Endothelial cell of umbilical vein (primary cell): ENCODE results near the gene POLG. TPM values are rescaled to one million over a fixed set of nuclear protein-coding genes. Genes with fewer than 3 reads are reported as not detected.
"Not testable (repeated sequence)": the region's sequence is repeated elsewhere in the genome, so short reads cannot be mapped to it uniquely, and the experiment has no call there.

Source experiments
- BruUV-seq: library from RNA; stranded (reverse); fragments of 400-500 nt; replicated peaks from 2 replicates; lab custom pipeline; 2021; lab: Mats Ljungman, UMichigan
- CTCF ChIA-PET: fragments of 300-600, 350-600 bp; sonication (Branson Sonifier 250); formaldehyde crosslinking; loops from one replicate; lab custom pipeline; 2021; ENCODE audit warnings: antibody characterized with exemption, inconsistent platforms; lab: Charles Lee
- POLR2A ChIA-PET: fragments of 300-600, 350-600 bp; sonication (Branson Sonifier 250); formaldehyde crosslinking; loops from one replicate; lab custom pipeline; 2021; ENCODE audit warnings: antibody characterized with exemption, inconsistent platforms; lab: Charles Lee
- DNase-seq: peaks from one replicate; pipeline ENCODE4 v3.0.0-alpha.2; 2011; ENCODE audit warnings: low read depth, low spot score
- FAIRE-seq: peaks from 2 replicates; lab custom pipeline; 2011; peaks lifted over from hg19 to GRCh38; lab: Jason Lieb, UNC
- H2AFZ ChIP-seq: 2 replicates; pipeline ENCODE4 v1.6.0; 2012; ENCODE audit warnings: low read depth, low read length, control low read depth, inconsistent platforms
- H3K27ac ChIP-seq: 2 replicates; pipeline ENCODE4 v1.5.1; 2011; ENCODE audit warnings: low read depth, mild to moderate bottlenecking, control low read depth, low read length, moderate library complexity; ENCODE audit not compliant: insufficient read depth
- H3K27me3 ChIP-seq, 2 experiments: 2 replicates each; pipeline versions ENCODE4 v1.6.0 to v1.6.1; 2011; ENCODE audit warnings: low read length in 2 of 2, mixed read lengths in 1 of 2; ENCODE audit not compliant: control insufficient read depth in 2 of 2, insufficient read depth in 2 of 2
- H3K36me3 ChIP-seq, 2 experiments: 2 replicates in 1 of 2; 3 replicates in 1 of 2; pipeline ENCODE4 v1.5.1; 2011; ENCODE audit warnings: low read length in 2 of 2, mild to moderate bottlenecking in 1 of 2, moderate library complexity in 1 of 2; ENCODE audit not compliant: control insufficient read depth in 2 of 2, insufficient read depth in 2 of 2; ENCODE audit errors: extremely low read depth in 1 of 2
- H3K4me1 ChIP-seq: 3 replicates; pipeline ENCODE4 v1.5.1; 2011; ENCODE audit warnings: mild to moderate bottlenecking, low read length; ENCODE audit not compliant: control insufficient read depth, insufficient read depth; ENCODE audit errors: extremely low read depth
- H3K4me2 ChIP-seq: 2 replicates; pipeline ENCODE4 v1.6.1; 2011; ENCODE audit warnings: low read length, control low read depth, mixed read lengths; ENCODE audit not compliant: insufficient read depth
- H3K4me3 ChIP-seq, 3 experiments: fragments of 200-600 bp in 1 of 3; sonication (generic), shearing (Covaris generic) in 1 of 3; replicated peaks in 1 of 3; 2 replicates each; pipeline ENCODE4 v1.5.1; 2011 to 2016; ENCODE audit warnings: control low read depth in 3 of 3, low read length in 3 of 3, mild to moderate bottlenecking in 2 of 3, inconsistent platforms in 1 of 3, low read depth in 1 of 3, moderate library complexity in 1 of 3; ENCODE audit not compliant: insufficient read depth in 1 of 3
- H3K79me2 ChIP-seq: 2 replicates; pipeline ENCODE4 v1.6.0; 2012; ENCODE audit warnings: low read length, inconsistent platforms; ENCODE audit not compliant: control insufficient read depth, insufficient read depth
- H3K9ac ChIP-seq: replicated peaks from 2 replicates; pipeline ENCODE3; 2011; ENCODE audit warnings: low read length, control low read depth; ENCODE audit not compliant: insufficient read depth; ENCODE audit errors: extremely low read depth
- H3K9me1 ChIP-seq: replicated peaks from 3 replicates; pipeline ENCODE4 v1.6.0; 2011; ENCODE audit warnings: mild to moderate bottlenecking, low read length; ENCODE audit not compliant: control insufficient read depth, insufficient read depth; ENCODE audit errors: extremely low read depth
- H3K9me3 ChIP-seq: replicated peaks from 2 replicates; pipeline ENCODE4 v1.5.1; 2012; ENCODE audit warnings: low read length, inconsistent platforms; ENCODE audit not compliant: control insufficient read depth, insufficient read depth
- H4K20me1 ChIP-seq: replicated peaks from 2 replicates; pipeline ENCODE3; 2011; ENCODE audit warnings: mild to moderate bottlenecking, low read length; ENCODE audit not compliant: control insufficient read depth, insufficient read depth; ENCODE audit errors: extremely low read depth
- GATA2 ChIP-seq: IDR thresholded peaks from 2 replicates; pipeline ENCODE4 v1.7.0; 2011; ENCODE audit warnings: low read depth, mild to moderate bottlenecking, moderate library complexity, mixed read lengths, low read length; ENCODE audit not compliant: insufficient read length, insufficient read depth
- POLR2AphosphoS5 ChIP-seq: IDR thresholded peaks from 2 replicates; pipeline ENCODE4 v1.6.1; 2012; ENCODE audit warnings: low read depth, mild to moderate bottlenecking, control low read depth, low read length, moderate library complexity; ENCODE audit not compliant: insufficient read depth
- dilution Hi-C: fragments of 300-500 bp; cut with MboI; formaldehyde crosslinking; loops from one replicate; pipeline ENCODE4 v1.15.0; 2019; ENCODE audit warnings: low sequenced_read_pairs; ENCODE audit not compliant: extremely low pct_ligation_motif_present
- intact Hi-C: fragments of 100-400 bp; cut with micrococcal nuclease; formaldehyde crosslinking; loops from one replicate; pipeline ENCODE4 v1.10.0; 2022
- microRNA-seq: library from miRNA; unstranded; fragments of <30 nt; microRNA quantifications from one replicate; pipeline ENCODE4 v1.2.0, GENCODE V29; 2021; ENCODE audit warnings: borderline number of aligned reads, borderline replicate concordance
- polyA plus RNA-seq, 4 experiments: library from polyadenylated mRNA; depleted of rRNA in 3 of 4; stranded (reverse) in 3 of 4; unstranded in 1 of 4; fragments of >200 nt; gene quantifications; 2 replicates each; pipeline versions ENCODE4 v1.2.1 to v1.2.3, GENCODE V29; 2011 to 2012; ENCODE audit warnings: missing spikeins in 1 of 4
- small RNA-seq: library from RNA; depleted of rRNA; stranded (forward); fragments of <200 nt; gene quantifications from one replicate; pipeline ENCODE3, GENCODE V24; 2012; ENCODE audit warnings: low replicate concordance, low read depth; ENCODE audit not compliant: insufficient read depth, insufficient read length
- total RNA-seq: library from RNA; stranded (reverse); gene quantifications from 2 replicates; pipeline ENCODE4 v1.2.3, GENCODE V29; 2021

The POLG gene
- total and polyA plus RNA-seq, 2 donors (not counting 3 experiments of a cell fraction or from before 2014, with no cell fraction given): 36.6 to 77.7 TPM

DNA sequence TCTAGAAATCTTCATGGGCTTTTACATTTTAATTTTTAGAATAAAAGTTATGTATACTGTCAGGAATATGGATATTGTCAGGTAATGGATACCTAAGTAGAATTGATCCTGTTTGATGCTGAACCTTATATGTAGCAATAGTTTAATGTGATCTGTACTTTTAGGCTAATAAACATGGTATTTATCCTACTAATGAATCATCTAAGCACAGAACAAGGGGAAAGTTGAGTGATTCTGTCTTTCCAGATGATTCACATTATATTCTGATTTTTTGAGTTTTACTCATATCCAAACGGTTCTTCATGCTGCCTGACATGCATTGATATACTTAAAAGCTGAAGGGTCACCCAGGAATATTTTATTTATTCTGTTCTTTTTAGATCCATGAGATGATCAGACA, 56.3 kb downstream of the POLG start:
- ChIA-PET CTCF (no interaction called here), POLR2A (no interaction called here)
- no peak for DNase-seq
- Histone ChIP-seq H3K27me3 (no peaks in the 10 kb centered on the region), H3K36me3 (peaks cover 0 to 9% of the 10 kb centered on the region in 2 experiments), H3K9ac (no peak overlapping the region), H2AFZ (no peak overlapping the region), H4K20me1 (no peaks in the 10 kb centered on the region), H3K9me1 (no peaks in the 10 kb centered on the region), H3K27ac (no peak overlapping the region), H3K9me3 (no peaks in the 10 kb centered on the region), H3K4me3 (no peak overlapping the region), H3K79me2 (no peaks in the 10 kb centered on the region), H3K4me2 (no peak overlapping the region), H3K4me1 (no peaks in the 10 kb centered on the region)
- dilution Hi-C loops: no loop called here
- intact Hi-C loops: no loop called here
- TF ChIP-seq GATA2 (no peak), POLR2AphosphoS5 (no peak)
- BruUV-seq: no TSS peak
- no peak for FAIRE-seq

DNA sequence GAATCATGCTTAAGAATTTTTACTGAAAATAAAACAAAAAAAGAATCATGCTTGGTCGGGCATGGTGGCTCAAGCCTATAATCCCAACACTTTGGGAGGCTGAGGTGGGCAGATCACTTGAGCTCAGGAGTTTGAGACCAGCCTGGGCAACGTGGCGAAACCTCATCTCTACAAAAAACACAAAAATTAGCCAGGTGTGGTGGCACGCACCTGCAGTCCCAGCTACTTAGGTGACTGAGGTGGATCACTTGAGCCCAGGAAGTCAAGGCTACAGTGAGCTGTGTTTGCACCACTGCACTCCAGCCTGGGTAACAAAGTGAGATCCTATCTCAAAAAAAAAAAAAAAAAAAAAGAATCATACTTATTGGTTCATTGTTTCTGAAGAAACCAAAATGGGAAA, 57.3 kb downstream of the POLG start:
- CTCF ChIA-PET: interaction anchor here (1.8 kb wide), 1 partner anchor 71 kb away, joined by 9 read pairs; no protein-coding TSS in a partner anchor
- H3K9ac ChIP-seq, BruUV-seq, H3K27ac ChIP-seq, intact Hi-C loops, H3K9me1 ChIP-seq, H2AFZ ChIP-seq, H4K20me1 ChIP-seq, H3K4me2 ChIP-seq, dilution Hi-C loops, H3K4me3 ChIP-seq, H3K27me3 ChIP-seq, H3K9me3 ChIP-seq, DNase-seq, POLR2A ChIA-PET, FAIRE-seq, H3K36me3 ChIP-seq, H3K4me1 ChIP-seq, H3K79me2 ChIP-seq: not testable (repeated sequence)

Small RNAs within 50 kb of the gene (microRNA-seq; reads per million reads assigned to microRNA genes)
- gene MIR6766 (not detected), gene MIR9-3 (not detected)

Small RNAs within 50 kb of the gene (small RNA-seq; reads per million reads assigned to genes)
- not detected for gene MIR6766

Other genes with a start within 250 kb of the POLG start
- gene ABHD2, start 246.4 kb downstream of the POLG start, total RNA-seq: 52.3 and 62.2 TPM in 2 replicates
- 14.0 and 16.3 TPM in 2 replicates for gene ABHD2, start 246.4 kb downstream of the POLG start, polyA plus RNA-seq
- gene RLBP1, start 113.2 kb downstream of the POLG start, total RNA-seq: not detected in 2 replicates
- not detected in 2 replicates for gene RLBP1, start 113.2 kb downstream of the POLG start, polyA plus RNA-seq
- gene FANCI, start 90.8 kb downstream of the POLG start, total RNA-seq: 65.9 and 74.7 TPM in 2 replicates
- gene FANCI, start 90.8 kb downstream of the POLG start, polyA plus RNA-seq: 10.8 and 19.9 TPM in 2 replicates
- not detected in 2 replicates for gene RHCG, start 161.8 kb upstream of the POLG start, total RNA-seq
- gene RHCG, start 161.8 kb upstream of the POLG start, polyA plus RNA-seq: not detected in 2 replicates
- gene TICRR, start 240.6 kb upstream of the POLG start, total RNA-seq: 19.4 and 20.5 TPM in 2 replicates
- 4.8 and 4.9 TPM in 2 replicates for gene TICRR, start 240.6 kb upstream of the POLG start, polyA plus RNA-seq